Vagina (tissue), 2 donors: ENCODE data around the gene RASAL3. TPM values are rescaled to one million over a fixed set of nuclear protein-coding genes. Genes with fewer than 3 reads are reported as not detected.
"Not testable (repeated sequence)": the region's sequence is repeated elsewhere in the genome, so short reads cannot be mapped to it uniquely, and the experiment has no call there.

ENCODE experiments used
- DNase-seq, 2 donors: peaks; one replicate each; pipeline ENCODE4 v3.0.0-alpha.2; 2017; ENCODE audit errors: extremely low spot score in 2 of 2
- H3K27ac ChIP-seq: fragments of 200-600 bp; sonication (generic); one replicate; pipeline ENCODE4 v1.5.1; 2019
- H3K27me3 ChIP-seq: fragments of 200-600 bp; sonication (generic); one replicate; pipeline ENCODE4 v1.5.1; 2019
- H3K36me3 ChIP-seq, 2 donors: fragments of 200-600 bp; sonication (generic); one replicate each; pipeline ENCODE4 v1.5.1; 2017 to 2019
- H3K4me1 ChIP-seq: fragments of 200-600 bp; sonication (generic); one replicate; pipeline ENCODE4 v1.5.1; 2019
- H3K4me3 ChIP-seq, 2 donors: fragments of 200-600 bp; sonication (generic); 1 replicate in 1 of 2; 2 replicates in 1 of 2; pipeline ENCODE4 v1.5.1; 2016 to 2019
- H3K9me3 ChIP-seq: fragments of 200-600 bp; sonication (generic); one replicate; pipeline ENCODE4 v1.5.1; 2019
- POLR2A ChIP-seq, 2 donors: fragments of 450-650 bp; IDR thresholded peaks; one replicate each; pipeline ENCODE4 v1.6.1; 2017; ENCODE audit warnings: antibody characterized with exemption in 2 of 2, mild to moderate bottlenecking in 2 of 2, moderate library complexity in 2 of 2
- POLR2AphosphoS5 ChIP-seq, 2 donors: sonication (generic); formaldehyde crosslinking; IDR thresholded peaks; one replicate each; pipeline ENCODE4 v1.9.0; 2017; ENCODE audit warnings: antibody characterized with exemption in 2 of 2, mild to moderate bottlenecking in 2 of 2, low read depth in 1 of 2; ENCODE audit not compliant: insufficient read depth in 1 of 2
- intact Hi-C: fragments of 100-400 bp; cut with DNase I; formaldehyde crosslinking; loops from one replicate; pipeline ENCODE4 v1.15.1; 2023
- total RNA-seq: library from RNA; depleted of rRNA; stranded (reverse); fragments of >200 nt; gene quantifications from one replicate; pipeline ENCODE4 v1.2.3, GENCODE V29; 2016
- TF ChIP-seq, protein P1 (sequence below), 3 experiments: fragments of 450-650 bp in 2 of 3; fragments of 200-600 bp in 1 of 3; sonication (generic) in 1 of 3; IDR thresholded peaks; one replicate each; pipeline ENCODE4 v1.5.1; 2017 to 2019; ENCODE audit warnings: antibody characterized with exemption in 3 of 3, mild to moderate bottlenecking in 2 of 3, moderate library complexity in 2 of 3

Gene RASAL3
- total RNA-seq, 1 donor from 2014 or later, result 7.9 TPM

DNA sequence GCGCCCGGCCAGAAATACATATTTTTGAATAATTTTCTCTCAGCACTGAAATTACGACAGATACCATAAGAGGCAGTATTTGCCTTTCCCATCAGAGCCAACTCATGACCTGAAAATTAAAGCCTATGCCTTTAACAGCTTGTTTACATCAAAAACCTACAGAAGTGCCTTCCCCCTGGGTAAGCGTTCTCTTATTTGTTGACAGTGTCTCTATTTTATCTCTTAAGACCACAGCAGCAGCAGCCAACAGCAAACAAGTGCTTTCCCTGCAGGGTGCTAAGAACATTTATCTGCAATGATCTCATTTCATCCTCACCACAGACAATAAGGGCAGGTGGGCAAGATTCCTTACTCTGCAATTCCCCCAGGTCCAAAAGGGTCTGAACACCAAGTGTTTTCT is 51.5 kb downstream of the RASAL3 start:
- H3K9me3 ChIP-seq, result no peaks in the 10 kb centered on the region
- TF ChIP-seq POLR2A (IDR thresholded peaks at IDR 0.05) (no peak), POLR2AphosphoS5 (IDR thresholded peaks at IDR 0.05; ENCODE audit: insufficient read depth in 1 of 2, low read depth in 1 of 2) (no peak)
- TF ChIP-seq, protein P1, sequence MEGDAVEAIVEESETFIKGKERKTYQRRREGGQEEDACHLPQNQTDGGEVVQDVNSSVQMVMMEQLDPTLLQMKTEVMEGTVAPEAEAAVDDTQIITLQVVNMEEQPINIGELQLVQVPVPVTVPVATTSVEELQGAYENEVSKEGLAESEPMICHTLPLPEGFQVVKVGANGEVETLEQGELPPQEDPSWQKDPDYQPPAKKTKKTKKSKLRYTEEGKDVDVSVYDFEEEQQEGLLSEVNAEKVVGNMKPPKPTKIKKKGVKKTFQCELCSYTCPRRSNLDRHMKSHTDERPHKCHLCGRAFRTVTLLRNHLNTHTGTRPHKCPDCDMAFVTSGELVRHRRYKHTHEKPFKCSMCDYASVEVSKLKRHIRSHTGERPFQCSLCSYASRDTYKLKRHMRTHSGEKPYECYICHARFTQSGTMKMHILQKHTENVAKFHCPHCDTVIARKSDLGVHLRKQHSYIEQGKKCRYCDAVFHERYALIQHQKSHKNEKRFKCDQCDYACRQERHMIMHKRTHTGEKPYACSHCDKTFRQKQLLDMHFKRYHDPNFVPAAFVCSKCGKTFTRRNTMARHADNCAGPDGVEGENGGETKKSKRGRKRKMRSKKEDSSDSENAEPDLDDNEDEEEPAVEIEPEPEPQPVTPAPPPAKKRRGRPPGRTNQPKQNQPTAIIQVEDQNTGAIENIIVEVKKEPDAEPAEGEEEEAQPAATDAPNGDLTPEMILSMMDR (IDR thresholded peaks at IDR 0.05), result no peak
- no peak overlapping the region for H3K4me3 ChIP-seq
- peaks cover 78% of the 10 kb centered on the region for H3K4me1 ChIP-seq
- no peak overlapping the region for H3K27ac ChIP-seq
- no peaks in the 10 kb centered on the region for H3K27me3 ChIP-seq
- intact Hi-C loops, result no loop called here
- H3K36me3 ChIP-seq, result peaks cover 0 to 8% of the 10 kb centered on the region in 2 donors
- no peak for DNase-seq

DNA sequence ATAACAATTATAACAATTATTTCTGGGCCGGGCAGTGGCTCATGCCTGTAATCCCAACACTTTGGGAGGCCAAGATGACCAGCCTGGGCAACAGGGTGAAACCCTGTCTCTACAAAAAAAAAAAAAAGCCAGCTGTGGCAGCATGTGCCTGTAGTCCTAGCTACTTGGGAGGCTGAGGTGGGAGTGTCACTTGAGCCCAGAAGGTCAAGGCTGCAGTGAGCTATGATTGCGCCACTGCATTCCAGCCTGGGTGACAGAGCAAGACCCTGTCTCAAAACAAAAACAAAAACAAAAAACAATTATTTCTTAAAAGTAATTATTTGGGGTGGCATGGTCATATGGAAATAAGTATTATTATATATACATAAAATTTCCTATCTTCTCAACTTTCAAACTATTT is 53.0 kb downstream of the RASAL3 start:
- H3K36me3 ChIP-seq, H3K9me3 ChIP-seq, H3K27ac ChIP-seq, intact Hi-C loops, H3K27me3 ChIP-seq, DNase-seq, H3K4me3 ChIP-seq: not testable (repeated sequence)
- peaks cover 76% of the 10 kb centered on the region for H3K4me1 ChIP-seq

DNA sequence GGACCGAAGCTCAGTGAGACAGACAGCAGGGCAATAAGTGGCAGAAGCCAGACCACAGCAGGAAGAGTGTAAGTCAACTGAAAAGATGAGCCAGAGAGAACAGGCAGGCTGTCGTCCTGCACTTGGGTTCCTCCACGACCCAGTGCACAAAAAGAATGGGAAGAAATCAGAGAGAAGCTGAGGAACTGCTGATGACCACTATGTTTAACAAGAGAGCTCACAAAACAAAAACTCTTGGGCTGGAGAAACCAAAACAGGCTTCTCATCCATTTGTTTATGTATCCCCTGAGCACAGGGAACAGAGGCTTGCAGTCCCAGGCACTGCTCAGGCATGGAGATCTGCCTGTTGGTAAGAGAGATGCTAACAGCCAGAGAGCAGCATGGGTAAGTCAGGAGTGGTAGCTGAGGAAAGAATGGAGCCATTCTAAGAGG is 59.5 kb downstream of the RASAL3 start:
- Histone ChIP-seq H3K36me3 (peaks cover 0 to 39% of the 10 kb centered on the region in 2 donors), H3K4me1 (peaks cover 69% of the 10 kb centered on the region), H3K27me3 (no peaks in the 10 kb centered on the region), H3K27ac (peak overlapping the region; percentile 15), H3K9me3 (no peaks in the 10 kb centered on the region), H3K4me3 (no peak overlapping the region)
- TF ChIP-seq, protein P1 (IDR thresholded peaks at IDR 0.05), result no peak
- TF ChIP-seq POLR2A (IDR thresholded peaks at IDR 0.05) (no peak), POLR2AphosphoS5 (IDR thresholded peaks at IDR 0.05; ENCODE audit: insufficient read depth in 1 of 2, low read depth in 1 of 2) (no peak)
- intact Hi-C loops, result no loop called here
- no peak for DNase-seq

DNA sequence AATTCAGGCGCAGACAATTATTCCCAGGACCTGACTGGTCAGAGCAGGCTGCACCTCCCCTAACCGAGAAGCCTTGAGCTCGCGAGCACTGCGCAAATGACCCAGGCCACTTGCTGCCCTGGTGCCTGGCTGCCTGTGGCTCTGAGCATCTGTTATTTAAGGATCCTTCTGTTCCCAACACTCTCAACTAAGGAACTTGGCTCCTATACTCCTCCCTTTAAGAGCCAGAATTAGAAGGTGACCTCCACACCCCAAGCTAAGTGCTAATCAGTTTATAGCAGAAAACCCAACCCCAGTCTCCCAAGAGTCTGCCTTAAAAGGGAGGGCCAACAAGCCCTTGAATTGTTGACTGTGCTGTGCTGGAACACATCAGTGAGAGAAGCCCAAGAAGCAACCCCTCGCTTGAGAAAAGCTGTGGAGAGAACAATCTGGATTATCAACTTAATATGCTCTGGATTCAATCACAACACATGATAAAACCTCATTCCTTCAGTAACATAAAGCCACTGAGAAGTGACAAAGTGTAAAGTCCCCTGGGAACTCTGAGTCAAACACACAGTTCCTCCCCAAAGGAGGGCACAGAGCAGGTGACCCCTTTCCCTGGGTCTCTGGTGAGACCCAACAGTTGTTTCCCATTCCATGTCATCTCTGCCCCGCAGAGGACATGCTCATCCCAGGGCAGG is 60.1 kb downstream of the RASAL3 start:
- no peak for DNase-seq
- Histone ChIP-seq H3K27ac (peak overlapping the region; percentile 56), H3K9me3 (no peaks in the 10 kb centered on the region), H3K4me1 (peaks cover 69% of the 10 kb centered on the region), H3K36me3 (peaks cover 0 to 43% of the 10 kb centered on the region in 2 donors), H3K4me3 (no peak overlapping the region), H3K27me3 (no peaks in the 10 kb centered on the region)
- TF ChIP-seq POLR2AphosphoS5 (IDR thresholded peaks at IDR 0.05; ENCODE audit: insufficient read depth in 1 of 2, low read depth in 1 of 2), result peak in 1 of 2 donors; percentile 37
- TF ChIP-seq, protein P1 (IDR thresholded peaks at IDR 0.05), result no peak
- TF ChIP-seq POLR2A (IDR thresholded peaks at IDR 0.05), result no peak
- intact Hi-C loops, result no loop called here

DNA sequence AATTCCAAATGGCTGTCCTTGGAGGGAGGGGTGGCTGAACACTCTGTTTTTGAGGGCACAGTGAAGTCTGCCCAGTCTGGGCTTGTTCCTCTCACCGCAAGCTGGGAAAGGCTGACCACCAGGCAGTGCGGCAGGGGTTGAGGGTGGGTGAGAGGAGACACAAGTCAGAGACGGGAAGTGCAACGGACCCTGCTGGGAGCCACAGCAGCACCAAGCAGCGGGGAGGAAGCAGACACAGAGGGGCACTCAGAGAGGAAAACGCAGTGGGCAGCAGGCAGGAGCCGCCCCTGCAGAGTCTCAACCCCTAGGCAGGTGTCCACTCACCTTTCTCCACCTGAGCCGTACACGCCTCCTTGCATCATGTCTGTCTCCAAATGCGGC is 61.2 kb downstream of the RASAL3 start:
- Histone ChIP-seq H3K4me3 (no peak overlapping the region), H3K4me1 (peaks cover 67% of the 10 kb centered on the region), H3K36me3 (peaks cover 0 to 54% of the 10 kb centered on the region in 2 donors), H3K27ac (peak overlapping the region; percentile 56), H3K27me3 (no peaks in the 10 kb centered on the region), H3K9me3 (no peaks in the 10 kb centered on the region)
- TF ChIP-seq POLR2AphosphoS5 (IDR thresholded peaks at IDR 0.05; ENCODE audit: insufficient read depth in 1 of 2, low read depth in 1 of 2) (no peak), POLR2A (IDR thresholded peaks at IDR 0.05) (no peak)
- TF ChIP-seq, protein P1 (IDR thresholded peaks at IDR 0.05), result no peak
- DNase-seq, result no peak
- intact Hi-C loops, result no loop called here
